Measurements from ENCODE around the gene SIRT2. TPM values are rescaled to one million over a fixed set of nuclear protein-coding genes. Genes with fewer than 3 reads are reported as not detected.

The SIRT2 gene
- total and polyA plus RNA-seq, 2 of the 13 experiments (the other 11 are each of a cell fraction or from before 2014, with no cell fraction given), result 22.3 to 26.1 TPM

GRCh38 chr19:38850436-38850975 lies 48.9 kb downstream of the SIRT2 start (continued):
- TF ChIP-seq, protein P1, sequence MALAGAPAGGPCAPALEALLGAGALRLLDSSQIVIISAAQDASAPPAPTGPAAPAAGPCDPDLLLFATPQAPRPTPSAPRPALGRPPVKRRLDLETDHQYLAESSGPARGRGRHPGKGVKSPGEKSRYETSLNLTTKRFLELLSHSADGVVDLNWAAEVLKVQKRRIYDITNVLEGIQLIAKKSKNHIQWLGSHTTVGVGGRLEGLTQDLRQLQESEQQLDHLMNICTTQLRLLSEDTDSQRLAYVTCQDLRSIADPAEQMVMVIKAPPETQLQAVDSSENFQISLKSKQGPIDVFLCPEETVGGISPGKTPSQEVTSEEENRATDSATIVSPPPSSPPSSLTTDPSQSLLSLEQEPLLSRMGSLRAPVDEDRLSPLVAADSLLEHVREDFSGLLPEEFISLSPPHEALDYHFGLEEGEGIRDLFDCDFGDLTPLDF (CRISPR knock-in tag; IDR thresholded peaks at IDR 0.05), result 0 out of 2 replicates have a peak, but pooled peaks have one; percentile 20
- TF ChIP-seq ZNF326 (CRISPR knock-in tag; IDR thresholded peaks at IDR 0.05; ENCODE audit: borderline replicate concordance) (no peak), SRF (IDR thresholded peaks at IDR 0.05; ENCODE audit: low read depth, low read length) (peak; percentile 17; the same call in 1 of the 2 replicates), RFXAP (CRISPR knock-in tag; IDR thresholded peaks at IDR 0.05; ENCODE audit: borderline replicate concordance) (peak; percentile 86; the same call in 1 of the 2 replicates), ELF3 (CRISPR knock-in tag; IDR thresholded peaks at IDR 0.05) (peak; percentile 49; the same call in 1 of the 2 replicates), NFIC (IDR thresholded peaks at IDR 0.05; ENCODE audit: low read length) (no peak), REPIN1 (CRISPR knock-in tag; IDR thresholded peaks at IDR 0.05; ENCODE audit: borderline replicate concordance, low read depth) (0 out of 2 replicates have a peak, but pooled peaks have one; percentile 42), TGIF2 (CRISPR knock-in tag; IDR thresholded peaks at IDR 0.05) (no peak; the same call in 1 of the 2 replicates), TSC22D2 (CRISPR knock-in tag; IDR thresholded peaks at IDR 0.05; ENCODE audit: borderline replicate concordance) (0 out of 2 replicates have a peak, but pooled peaks have one; percentile 22), DMAP1 (CRISPR knock-in tag; IDR thresholded peaks at IDR 0.05) (peak; percentile 62; the same call in 1 of the 2 replicates), THAP11 (CRISPR knock-in tag; IDR thresholded peaks at IDR 0.05) (peak; percentile 12; the same call in 1 of the 2 replicates), HNF1B (CRISPR knock-in tag; IDR thresholded peaks at IDR 0.05) (0 out of 2 replicates have a peak, but pooled peaks have one; percentile 4), POLR2AphosphoS5 (IDR thresholded peaks at IDR 0.05; ENCODE audit: low read depth, low read length) (peak; percentile 92), SIN3B (IDR thresholded peaks at IDR 0.05; ENCODE audit: low read length) (no peak), ZNF317 (CRISPR knock-in tag; IDR thresholded peaks at IDR 0.05) (0 out of 2 replicates have a peak, but pooled peaks have one; percentile 13), HOXA3 (CRISPR knock-in tag; IDR thresholded peaks at IDR 0.05) (no peak), RBAK (CRISPR knock-in tag; IDR thresholded peaks at IDR 0.05) (no peak), ZFP1 (CRISPR knock-in tag; IDR thresholded peaks at IDR 0.05) (no peak)
- TF ChIP-seq, protein P2, sequence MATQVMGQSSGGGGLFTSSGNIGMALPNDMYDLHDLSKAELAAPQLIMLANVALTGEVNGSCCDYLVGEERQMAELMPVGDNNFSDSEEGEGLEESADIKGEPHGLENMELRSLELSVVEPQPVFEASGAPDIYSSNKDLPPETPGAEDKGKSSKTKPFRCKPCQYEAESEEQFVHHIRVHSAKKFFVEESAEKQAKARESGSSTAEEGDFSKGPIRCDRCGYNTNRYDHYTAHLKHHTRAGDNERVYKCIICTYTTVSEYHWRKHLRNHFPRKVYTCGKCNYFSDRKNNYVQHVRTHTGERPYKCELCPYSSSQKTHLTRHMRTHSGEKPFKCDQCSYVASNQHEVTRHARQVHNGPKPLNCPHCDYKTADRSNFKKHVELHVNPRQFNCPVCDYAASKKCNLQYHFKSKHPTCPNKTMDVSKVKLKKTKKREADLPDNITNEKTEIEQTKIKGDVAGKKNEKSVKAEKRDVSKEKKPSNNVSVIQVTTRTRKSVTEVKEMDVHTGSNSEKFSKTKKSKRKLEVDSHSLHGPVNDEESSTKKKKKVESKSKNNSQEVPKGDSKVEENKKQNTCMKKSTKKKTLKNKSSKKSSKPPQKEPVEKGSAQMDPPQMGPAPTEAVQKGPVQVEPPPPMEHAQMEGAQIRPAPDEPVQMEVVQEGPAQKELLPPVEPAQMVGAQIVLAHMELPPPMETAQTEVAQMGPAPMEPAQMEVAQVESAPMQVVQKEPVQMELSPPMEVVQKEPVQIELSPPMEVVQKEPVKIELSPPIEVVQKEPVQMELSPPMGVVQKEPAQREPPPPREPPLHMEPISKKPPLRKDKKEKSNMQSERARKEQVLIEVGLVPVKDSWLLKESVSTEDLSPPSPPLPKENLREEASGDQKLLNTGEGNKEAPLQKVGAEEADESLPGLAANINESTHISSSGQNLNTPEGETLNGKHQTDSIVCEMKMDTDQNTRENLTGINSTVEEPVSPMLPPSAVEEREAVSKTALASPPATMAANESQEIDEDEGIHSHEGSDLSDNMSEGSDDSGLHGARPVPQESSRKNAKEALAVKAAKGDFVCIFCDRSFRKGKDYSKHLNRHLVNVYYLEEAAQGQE (IDR thresholded peaks at IDR 0.05; ENCODE audit: borderline replicate concordance in 1 of 2, low read depth in 1 of 2, low read length in 2 of 2), result no peak
- TF ChIP-seq, protein P3, sequence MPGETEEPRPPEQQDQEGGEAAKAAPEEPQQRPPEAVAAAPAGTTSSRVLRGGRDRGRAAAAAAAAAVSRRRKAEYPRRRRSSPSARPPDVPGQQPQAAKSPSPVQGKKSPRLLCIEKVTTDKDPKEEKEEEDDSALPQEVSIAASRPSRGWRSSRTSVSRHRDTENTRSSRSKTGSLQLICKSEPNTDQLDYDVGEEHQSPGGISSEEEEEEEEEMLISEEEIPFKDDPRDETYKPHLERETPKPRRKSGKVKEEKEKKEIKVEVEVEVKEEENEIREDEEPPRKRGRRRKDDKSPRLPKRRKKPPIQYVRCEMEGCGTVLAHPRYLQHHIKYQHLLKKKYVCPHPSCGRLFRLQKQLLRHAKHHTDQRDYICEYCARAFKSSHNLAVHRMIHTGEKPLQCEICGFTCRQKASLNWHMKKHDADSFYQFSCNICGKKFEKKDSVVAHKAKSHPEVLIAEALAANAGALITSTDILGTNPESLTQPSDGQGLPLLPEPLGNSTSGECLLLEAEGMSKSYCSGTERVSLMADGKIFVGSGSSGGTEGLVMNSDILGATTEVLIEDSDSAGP (CRISPR knock-in tag; IDR thresholded peaks at IDR 0.05; ENCODE audit: borderline replicate concordance), result 0 out of 2 replicates have a peak, but pooled peaks have one; percentile 15
- TF ChIP-seq, protein P4, sequence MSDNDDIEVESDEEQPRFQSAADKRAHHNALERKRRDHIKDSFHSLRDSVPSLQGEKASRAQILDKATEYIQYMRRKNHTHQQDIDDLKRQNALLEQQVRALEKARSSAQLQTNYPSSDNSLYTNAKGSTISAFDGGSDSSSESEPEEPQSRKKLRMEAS (IDR thresholded peaks at IDR 0.05), result peak; percentile 23; the same call in 1 of the 2 replicates

All from HepG2 (cell line).